Natural killer cell (primary cell): ENCODE results near the gene KDM1B. TPM values are rescaled to one million over a fixed set of nuclear protein-coding genes. Genes with fewer than 3 reads are reported as not detected.

Experiments
- ATAC-seq, 3 donors: fragments of 150-1000 bp in 2 of 3; fragments of 200-7000 bp in 1 of 3; cut with Tn5 transposase; 1 replicate in 1 of 3; 2 replicates in 2 of 3; pipeline ENCODE4 v1.10.0; 2021; ENCODE audit warnings: mild to moderate bottlenecking in 2 of 3, moderate library complexity in 2 of 3
- DNase-seq, 2 donors: peaks; one replicate each; pipeline versions ENCODE4 v3.0.0 to v3.0.0-alpha.2; 2013 to 2021; ENCODE audit warnings: mixed read lengths in 1 of 2
- H3K27ac ChIP-seq: one replicate; pipeline ENCODE4 v1.5.1; 2013; ENCODE audit warnings: mild to moderate bottlenecking, low read length
- H3K27me3 ChIP-seq: one replicate; pipeline ENCODE4 v1.6.1; 2013; ENCODE audit warnings: low read length; ENCODE audit not compliant: control insufficient read depth, insufficient read depth
- H3K36me3 ChIP-seq: one replicate; pipeline ENCODE4 v1.6.1; 2013; ENCODE audit warnings: low read length; ENCODE audit not compliant: control insufficient read depth, insufficient read depth
- H3K4me1 ChIP-seq: one replicate; pipeline ENCODE4 v1.6.1; 2013; ENCODE audit warnings: low read length; ENCODE audit not compliant: control insufficient read depth, insufficient read depth
- H3K4me3 ChIP-seq: one replicate; pipeline ENCODE4 v1.5.1; 2013; ENCODE audit warnings: low read length
- H3K9me3 ChIP-seq: one replicate; pipeline ENCODE4 v1.6.1; 2013; ENCODE audit warnings: low read length; ENCODE audit not compliant: control insufficient read depth, insufficient read depth
- H3K27ac Mint-ChIP-seq, 2 donors: one replicate each; pipeline ENCODE4 v1.8.0; 2022; ENCODE audit warnings: mild to moderate bottlenecking in 2 of 2, mixed read lengths in 2 of 2, moderate library complexity in 1 of 2
- H3K27me3 Mint-ChIP-seq, 2 donors: one replicate each; pipeline ENCODE4 v1.8.0; 2022; ENCODE audit warnings: low read depth in 2 of 2, mixed read lengths in 2 of 2
- H3K36me3 Mint-ChIP-seq: one replicate; pipeline ENCODE4 v1.8.0; 2022; ENCODE audit warnings: mixed read lengths
- H3K4me1 Mint-ChIP-seq, 2 donors: one replicate each; pipeline ENCODE4 v1.8.0; 2022; ENCODE audit warnings: mixed read lengths in 2 of 2
- H3K4me3 Mint-ChIP-seq: one replicate; pipeline ENCODE4 v1.8.0; 2022; ENCODE audit warnings: mild to moderate bottlenecking, moderate library complexity, mixed read lengths
- H3K9me3 Mint-ChIP-seq, 2 donors: one replicate each; pipeline ENCODE4 v1.8.0; 2022; ENCODE audit warnings: mixed read lengths in 2 of 2
- WGBS: methylation state at CpG from one replicate; pipeline ENCODE4 v1.1.7; 2013; ENCODE audit warnings: missing lambda C conversion rate; ENCODE audit not compliant: insufficient coverage; 5-methylcytosine and 5-hydroxymethylcytosine counted together
- intact Hi-C: fragments of 100-400 bp; cut with micrococcal nuclease; formaldehyde crosslinking; loops from one replicate; pipeline ENCODE4 v1.14.2; 2022
- total RNA-seq, 4 donors: library from RNA; stranded (reverse); fragments of 120-200 nt in 1 of 4; gene quantifications; one replicate each; pipeline versions ENCODE4 v1.2.3 to v1.2.4, GENCODE V29; 2013 to 2022
- TF ChIP-seq, protein P1 (sequence below): fragments of 200-600 bp; IDR thresholded peaks from one replicate; pipeline ENCODE4 v1.8.0; 2022; ENCODE audit warnings: antibody characterized with exemption

The KDM1B gene
- total RNA-seq, 3 donors from 2014 or later (not counting 1 experiment from before 2014, with no cell fraction given) = 12.7 to 13.3 (median 13.0) TPM

DNA sequence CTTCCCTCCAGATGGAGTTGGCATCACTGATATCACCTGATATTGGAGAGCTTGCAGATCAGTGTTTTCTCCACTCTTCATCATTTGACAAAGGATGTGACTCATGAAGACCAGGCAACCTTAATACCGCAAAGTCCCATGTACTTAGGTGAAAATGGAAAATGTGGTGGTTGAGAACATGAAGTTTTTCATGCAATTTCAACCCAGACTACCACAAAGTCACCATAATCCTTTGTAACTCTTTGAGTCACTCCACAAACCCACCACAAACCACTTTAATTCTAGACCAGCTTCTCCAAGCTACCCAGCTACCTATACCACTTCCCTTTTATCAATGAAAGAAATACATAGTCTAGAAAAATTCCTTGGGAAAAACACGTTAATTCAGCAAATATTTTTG lies 39.9 kb upstream of the KDM1B start:
- Histone ChIP-seq H3K27ac (no peak overlapping the region), H3K4me1 (peaks cover 4% of the 10 kb centered on the region), H3K27me3 (no peaks in the 10 kb centered on the region), H3K4me3 (no peak overlapping the region), H3K9me3 (no peaks in the 10 kb centered on the region), H3K36me3 (no peaks in the 10 kb centered on the region)
- peak in 2 of 3 donors; percentile 26 to 30 for ATAC-seq
- WGBS = 40% methylated on average over 1 of the region's 2 CpGs
- peaks cover 10 to 11% of the 10 kb centered on the region in 2 donors for H3K4me1 Mint-ChIP-seq
- H3K36me3 Mint-ChIP-seq = no peaks in the 10 kb centered on the region
- no peak overlapping the region for H3K4me3 Mint-ChIP-seq
- peak in 1 of 2 donors; percentile 3 for DNase-seq
- peak overlapping the region in 1 of 2 donors; percentile 62 for H3K27ac Mint-ChIP-seq
- no peaks in the 10 kb centered on the region for H3K9me3 Mint-ChIP-seq
- TF ChIP-seq, protein P1, sequence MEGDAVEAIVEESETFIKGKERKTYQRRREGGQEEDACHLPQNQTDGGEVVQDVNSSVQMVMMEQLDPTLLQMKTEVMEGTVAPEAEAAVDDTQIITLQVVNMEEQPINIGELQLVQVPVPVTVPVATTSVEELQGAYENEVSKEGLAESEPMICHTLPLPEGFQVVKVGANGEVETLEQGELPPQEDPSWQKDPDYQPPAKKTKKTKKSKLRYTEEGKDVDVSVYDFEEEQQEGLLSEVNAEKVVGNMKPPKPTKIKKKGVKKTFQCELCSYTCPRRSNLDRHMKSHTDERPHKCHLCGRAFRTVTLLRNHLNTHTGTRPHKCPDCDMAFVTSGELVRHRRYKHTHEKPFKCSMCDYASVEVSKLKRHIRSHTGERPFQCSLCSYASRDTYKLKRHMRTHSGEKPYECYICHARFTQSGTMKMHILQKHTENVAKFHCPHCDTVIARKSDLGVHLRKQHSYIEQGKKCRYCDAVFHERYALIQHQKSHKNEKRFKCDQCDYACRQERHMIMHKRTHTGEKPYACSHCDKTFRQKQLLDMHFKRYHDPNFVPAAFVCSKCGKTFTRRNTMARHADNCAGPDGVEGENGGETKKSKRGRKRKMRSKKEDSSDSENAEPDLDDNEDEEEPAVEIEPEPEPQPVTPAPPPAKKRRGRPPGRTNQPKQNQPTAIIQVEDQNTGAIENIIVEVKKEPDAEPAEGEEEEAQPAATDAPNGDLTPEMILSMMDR = no peak
- intact Hi-C loops = no loop called here
- H3K27me3 Mint-ChIP-seq = peaks cover 5 to 13% of the 10 kb centered on the region in 2 donors

DNA sequence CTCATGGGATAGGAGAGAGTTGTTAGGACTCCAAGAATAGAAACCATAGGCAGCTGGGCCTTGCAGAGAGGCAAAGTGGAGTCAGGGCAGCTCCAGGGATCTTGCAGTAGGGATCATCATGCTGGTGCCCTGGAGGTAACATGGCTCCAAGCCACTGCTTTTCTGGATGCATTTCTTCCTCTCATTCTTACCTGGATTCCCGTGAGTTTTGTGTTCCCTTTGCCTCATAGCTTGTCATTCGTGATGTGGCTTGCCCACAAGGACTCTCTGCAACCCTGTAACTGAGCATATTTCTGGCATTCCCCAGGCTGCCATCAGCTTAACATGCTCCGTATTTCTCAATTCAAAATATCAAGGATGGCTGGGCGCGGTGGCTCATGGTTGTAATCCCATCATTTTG lies 38.1 kb upstream of the KDM1B start:
- no peaks in the 10 kb centered on the region for H3K36me3 ChIP-seq
- Mint-ChIP-seq H3K36me3 (no peaks in the 10 kb centered on the region), H3K4me1 (peaks cover 10 to 13% of the 10 kb centered on the region in 2 donors), H3K27ac (no peak overlapping the region), H3K9me3 (no peaks in the 10 kb centered on the region), H3K27me3 (peaks cover 0 to 8% of the 10 kb centered on the region in 2 donors), H3K4me3 (no peak overlapping the region)
- no peaks in the 10 kb centered on the region for H3K9me3 ChIP-seq
- ATAC-seq (no peak), DNase-seq (no peak)
- H3K27me3 ChIP-seq = no peaks in the 10 kb centered on the region
- no peak overlapping the region for H3K4me3 ChIP-seq
- TF ChIP-seq, protein P1 = no peak
- peaks cover 10% of the 10 kb centered on the region for H3K4me1 ChIP-seq
- intact Hi-C loops = no loop called here
- no peak overlapping the region for H3K27ac ChIP-seq
- 89% methylated on average over 5 of the region's 5 CpGs for WGBS

DNA sequence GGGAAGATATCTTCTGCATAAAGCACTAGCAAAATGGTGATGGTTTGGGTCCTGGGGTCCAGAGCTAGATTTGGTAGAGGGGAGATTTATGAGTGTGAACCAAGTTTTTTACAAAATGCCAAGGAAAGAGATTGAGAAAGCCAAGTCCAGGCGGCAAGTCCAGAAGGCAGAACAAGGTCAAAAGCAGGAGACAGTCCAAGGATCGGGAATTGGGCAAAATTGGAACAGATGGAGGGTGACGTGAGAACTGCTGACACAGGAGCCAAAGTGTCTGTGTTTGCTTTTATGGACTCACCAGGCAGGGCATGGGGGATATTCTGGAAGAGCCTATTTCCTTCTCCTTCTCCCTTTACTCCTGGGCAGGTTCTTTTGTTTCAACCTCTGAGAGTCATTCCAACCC lies 36.9 kb upstream of the KDM1B start:
- TF ChIP-seq, protein P1 = no peak
- Mint-ChIP-seq H3K36me3 (no peaks in the 10 kb centered on the region), H3K27me3 (peaks cover 0 to 4% of the 10 kb centered on the region in 2 donors), H3K27ac (no peak overlapping the region), H3K4me1 (peaks cover 18 to 24% of the 10 kb centered on the region in 2 donors), H3K9me3 (no peaks in the 10 kb centered on the region), H3K4me3 (no peak overlapping the region)
- Histone ChIP-seq H3K4me3 (no peak overlapping the region), H3K4me1 (peaks cover 17% of the 10 kb centered on the region), H3K27ac (no peak overlapping the region), H3K9me3 (no peaks in the 10 kb centered on the region), H3K27me3 (no peaks in the 10 kb centered on the region), H3K36me3 (no peaks in the 10 kb centered on the region)
- intact Hi-C loops = no loop called here
- WGBS = 98% methylated on average over 3 of the region's 3 CpGs
- DNase-seq (no peak), ATAC-seq (no peak)

DNA sequence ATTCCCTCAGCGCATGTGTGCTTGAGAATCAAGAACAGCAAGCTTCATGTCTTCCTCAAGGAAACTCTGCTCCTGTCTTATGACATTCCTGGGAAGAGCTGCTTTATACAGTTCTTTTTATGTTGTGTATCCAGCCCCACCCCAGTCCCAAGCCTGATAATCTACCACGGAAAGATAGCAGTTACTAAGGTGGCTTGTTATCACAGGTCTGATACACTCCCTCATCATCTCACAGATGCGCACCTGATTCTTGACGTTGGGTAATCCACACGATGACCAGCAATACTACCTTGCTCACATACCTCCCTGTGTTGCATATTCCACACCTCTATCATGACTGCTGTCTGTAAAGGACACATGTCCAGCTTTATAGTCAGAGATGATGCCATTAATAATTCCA lies 36.0 kb upstream of the KDM1B start:
- Histone ChIP-seq H3K4me3 (no peak overlapping the region), H3K9me3 (no peaks in the 10 kb centered on the region), H3K27me3 (no peaks in the 10 kb centered on the region), H3K36me3 (no peaks in the 10 kb centered on the region), H3K4me1 (peaks cover 17% of the 10 kb centered on the region), H3K27ac (no peak overlapping the region)
- H3K36me3 Mint-ChIP-seq = no peaks in the 10 kb centered on the region
- 87% methylated on average over 5 of the region's 5 CpGs for WGBS
- ATAC-seq = no peak
- H3K9me3 Mint-ChIP-seq = no peaks in the 10 kb centered on the region
- DNase-seq = no peak
- H3K4me1 Mint-ChIP-seq = peaks cover 18 to 24% of the 10 kb centered on the region in 2 donors
- H3K27me3 Mint-ChIP-seq = no peaks in the 10 kb centered on the region
- no peak overlapping the region for H3K4me3 Mint-ChIP-seq
- TF ChIP-seq, protein P1 = no peak
- H3K27ac Mint-ChIP-seq = no peak overlapping the region
- intact Hi-C loops = no loop called here
